ENCODE results near the gene MAN2B1. TPM values are rescaled to one million over a fixed set of nuclear protein-coding genes. Genes with fewer than 3 reads are reported as not detected.
A peak's percentile ranks its signal among the peaks of the same experiment; 100 is the strongest.

Gene MAN2B1
- total RNA-seq, 1 donor from 2014 or later = 90.6 TPM

GRCh38 chr19:12610540-12611360 is 55.8 kb downstream of the MAN2B1 start, which contains the start of the genes ZNF490 and ZNF791:
TSS of gene ZNF490 (minus strand) at chr19:12610813. CDS start at chr19:12610680, 133 bp downstream.
TSS of gene ZNF791 (plus strand) at chr19:12610920. CDS start at chr19:12611080, 160 bp downstream.
- peak; percentile 96 for DNase-seq (ENCODE audit: extremely low spot score, unreplicated experiment)
- peak within 1 kb of the TSS; percentile 100 for H3K27ac Mint-ChIP-seq
- no peaks in the 10 kb centered on the region for H3K9me3 Mint-ChIP-seq
- peaks cover 10% of the 10 kb centered on the region for H3K4me1 Mint-ChIP-seq (ENCODE audit: unreplicated experiment)
- H3K4me3 Mint-ChIP-seq = peak within 1 kb of the TSS; percentile 100
- TF ChIP-seq CTCF (conservative IDR thresholded peaks at IDR 0.05) = no peak
- H3K36me3 Mint-ChIP-seq = peaks cover 12% of the 10 kb centered on the region
- H3K27me3 Mint-ChIP-seq = no peaks in the 10 kb centered on the region

GRCh38 chr19:12607631-12608030 is 58.9 kb downstream of the MAN2B1 start:
- peak; percentile 13 for DNase-seq (ENCODE audit: extremely low spot score, unreplicated experiment)
- no peak for TF ChIP-seq CTCF (conservative IDR thresholded peaks at IDR 0.05)
- Mint-ChIP-seq H3K4me1 (ENCODE audit: unreplicated experiment) (peaks cover 7% of the 10 kb centered on the region), H3K27me3 (no peaks in the 10 kb centered on the region), H3K4me3 (no peak overlapping the region), H3K9me3 (no peaks in the 10 kb centered on the region), H3K36me3 (peaks cover 3% of the 10 kb centered on the region), H3K27ac (no peak overlapping the region)

GRCh38 chr19:12606796-12607195 is 59.7 kb downstream of the MAN2B1 start:
- no peak for TF ChIP-seq CTCF (conservative IDR thresholded peaks at IDR 0.05)
- DNase-seq (ENCODE audit: extremely low spot score, unreplicated experiment) = peak; percentile 2
- H3K27me3 Mint-ChIP-seq = no peaks in the 10 kb centered on the region
- H3K4me1 Mint-ChIP-seq (ENCODE audit: unreplicated experiment) = peaks cover 7% of the 10 kb centered on the region
- H3K36me3 Mint-ChIP-seq = peaks cover 3% of the 10 kb centered on the region
- H3K9me3 Mint-ChIP-seq = no peaks in the 10 kb centered on the region
- no peak overlapping the region for H3K4me3 Mint-ChIP-seq
- no peak overlapping the region for H3K27ac Mint-ChIP-seq

GRCh38 chr19:12603714-12604113 is 62.8 kb downstream of the MAN2B1 start:
- H3K4me1 Mint-ChIP-seq (ENCODE audit: unreplicated experiment) = no peaks in the 10 kb centered on the region
- no peaks in the 10 kb centered on the region for H3K9me3 Mint-ChIP-seq
- no peak for TF ChIP-seq CTCF (conservative IDR thresholded peaks at IDR 0.05)
- no peaks in the 10 kb centered on the region for H3K27me3 Mint-ChIP-seq
- H3K4me3 Mint-ChIP-seq = no peak overlapping the region
- DNase-seq (ENCODE audit: extremely low spot score, unreplicated experiment) = peak; percentile 2
- peaks cover 5% of the 10 kb centered on the region for H3K36me3 Mint-ChIP-seq
- H3K27ac Mint-ChIP-seq = no peak overlapping the region

GRCh38 chr19:12597594-12597993 is 68.9 kb downstream of the MAN2B1 start:
- H3K36me3 Mint-ChIP-seq = peaks cover 15% of the 10 kb centered on the region
- H3K27me3 Mint-ChIP-seq = no peaks in the 10 kb centered on the region
- H3K4me3 Mint-ChIP-seq = no peak overlapping the region
- no peak overlapping the region for H3K27ac Mint-ChIP-seq
- DNase-seq (ENCODE audit: extremely low spot score, unreplicated experiment) = peak; percentile 34
- no peak for TF ChIP-seq CTCF (conservative IDR thresholded peaks at IDR 0.05)
- H3K9me3 Mint-ChIP-seq = no peaks in the 10 kb centered on the region
- no peaks in the 10 kb centered on the region for H3K4me1 Mint-ChIP-seq (ENCODE audit: unreplicated experiment)
